ENCODE data around the gene CNNM3. TPM values are rescaled to one million over a fixed set of nuclear protein-coding genes. Genes with fewer than 3 reads are reported as not detected.
A peak's percentile ranks its signal among the peaks of the same experiment; 100 is the strongest.

The CNNM3 gene
- total RNA-seq (10 to 100 TPM; 40.0 to 41.1 TPM), polyA plus RNA-seq (10 to 100 TPM in 2 of 3 donors, 1 to 10 TPM in 1; 2.8 to 12.0 (median 11.4) TPM), total RNA-seq (16.6 to 48.7 (median 36.4) reads per million in 6 experiments)

DNA sequence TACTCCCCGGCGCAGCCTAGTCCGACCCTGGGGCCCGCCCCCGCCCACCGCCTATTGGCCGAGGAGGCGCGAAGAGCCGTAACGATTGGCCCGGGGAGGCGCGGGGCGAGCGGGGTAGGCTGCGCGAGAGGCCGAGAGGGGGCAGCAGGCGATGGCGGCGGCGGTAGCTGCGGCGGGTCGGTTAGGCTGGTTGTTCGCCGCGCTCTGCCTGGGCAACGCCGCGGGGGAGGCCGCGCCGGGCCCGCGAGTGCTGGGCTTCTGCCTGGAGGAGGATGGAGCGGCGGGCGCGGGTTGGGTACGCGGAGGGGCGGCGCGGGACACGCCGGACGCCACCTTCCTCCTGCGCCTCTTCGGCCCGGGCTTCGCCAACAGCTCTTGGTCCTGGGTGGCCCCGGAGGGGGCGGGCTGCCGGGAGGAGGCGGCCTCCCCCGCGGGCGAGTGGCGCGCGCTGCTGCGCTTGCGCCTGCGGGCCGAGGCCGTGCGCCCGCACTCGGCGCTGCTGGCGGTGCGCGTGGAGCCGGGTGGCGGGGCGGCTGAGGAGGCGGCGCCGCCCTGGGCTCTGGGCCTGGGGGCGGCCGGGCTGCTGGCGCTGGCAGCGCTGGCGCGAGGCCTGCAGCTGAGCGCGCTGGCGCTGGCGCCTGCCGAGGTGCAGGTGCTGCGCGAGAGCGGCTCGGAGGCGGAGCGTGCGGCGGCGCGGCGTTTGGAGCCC is at the start of gene CNNM3:
CNNM3 (plus strand) TSS at position 142 of the 709 bp plus-strand sequence; CDS start at position 152, 10 bp downstream.
- POLR2A ChIA-PET = interaction anchor here (0.7 to 4.8 kb wide), 17 partner anchors 10 to 297 kb away, joined by 3 to 32 read pairs (median 6); partner anchors contain the start of genes ANKRD36, ANKRD39, ARID5A and CNNM4
- H3K9me3 Mint-ChIP-seq = no peaks in the 10 kb centered on the region
- H3K4me1 Mint-ChIP-seq = peaks cover 36 to 58% (median 56%) of the 10 kb centered on the region in 4 donors
- peak within 1 kb of the TSS in 9 of 10 donors; percentile 78 to 94 (median 85) for H3K27ac Mint-ChIP-seq
- DNase-seq = peak; percentile 88 to 96 (median 94)
- H3K36me3 Mint-ChIP-seq = peaks cover 0 to 24% (median 0%) of the 10 kb centered on the region in 3 donors
- no peaks in the 10 kb centered on the region for H3K27me3 Mint-ChIP-seq
- peak; percentile 90 to 93 for ATAC-seq
- peak within 1 kb of the TSS; percentile 84 to 98 (median 89) for H3K4me3 Mint-ChIP-seq

DNA sequence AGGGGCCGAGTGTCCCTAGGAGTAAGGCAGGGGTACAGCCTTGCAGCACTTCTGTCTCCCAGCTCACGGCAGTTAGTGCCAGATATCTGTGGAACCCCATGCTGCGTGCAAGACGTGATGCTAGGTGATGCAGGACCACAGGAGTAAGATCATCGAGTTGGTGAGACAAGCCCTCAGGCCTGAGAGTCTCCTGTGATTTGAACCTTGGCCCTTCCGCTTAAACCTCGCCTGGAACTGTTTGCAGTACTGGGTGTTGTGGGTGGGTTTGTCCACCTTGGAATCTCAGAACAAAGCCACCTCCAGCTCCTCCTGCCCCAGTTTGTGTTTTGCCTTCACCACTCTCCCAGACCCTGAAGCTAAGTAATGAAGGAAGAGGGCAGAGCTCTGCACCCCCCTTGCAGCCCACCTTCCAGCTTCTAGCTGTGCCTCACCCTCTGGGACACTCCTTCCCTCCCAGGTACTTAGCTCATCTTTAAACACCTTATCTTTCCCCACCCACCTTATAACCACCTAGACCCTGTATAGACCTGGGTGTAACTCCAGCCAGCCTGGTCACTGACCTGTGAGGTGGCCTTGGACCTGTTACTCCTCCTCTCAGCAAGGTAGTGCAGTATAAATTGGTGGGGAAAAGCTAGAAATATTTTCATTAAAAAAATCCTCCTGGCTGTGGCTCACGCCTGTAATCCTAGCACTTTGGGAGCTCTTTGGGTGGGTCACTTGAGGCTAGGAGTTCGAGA is 48.8 kb upstream of the CNNM3 start:
- no peak for ATAC-seq
- no peaks in the 10 kb centered on the region for H3K27me3 Mint-ChIP-seq

DNA sequence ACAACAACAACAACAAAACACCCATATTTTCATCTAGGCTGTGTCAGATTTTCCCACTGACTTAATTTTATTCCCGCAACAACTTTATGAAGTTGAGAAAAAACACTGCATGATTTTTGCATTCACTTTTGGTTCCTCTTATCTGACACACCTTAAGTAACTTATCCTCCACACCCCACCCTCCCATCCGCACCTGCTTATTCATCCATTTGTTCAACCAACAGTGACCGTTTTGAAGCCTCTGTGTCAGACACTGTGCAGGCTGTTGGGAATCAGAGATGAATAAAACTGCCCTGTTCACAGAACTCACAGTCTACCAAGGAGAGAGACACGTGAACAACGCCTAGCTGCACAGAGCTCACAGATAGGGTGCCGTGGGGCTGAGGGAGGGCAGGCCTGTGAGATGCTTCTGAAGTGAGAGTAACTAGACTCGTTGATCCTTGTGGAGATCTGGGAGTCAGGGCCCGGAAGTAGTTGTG is 47.9 kb upstream of the CNNM3 start:
- DNase-seq (no peak), ATAC-seq (no peak)
- no peaks in the 10 kb centered on the region for H3K27me3 Mint-ChIP-seq
- no peaks in the 10 kb centered on the region for H3K9me3 Mint-ChIP-seq
- H3K4me3 Mint-ChIP-seq = no peak overlapping the region
- peaks cover 34 to 57% (median 54%) of the 10 kb centered on the region in 4 donors for H3K4me1 Mint-ChIP-seq
- peak overlapping the region in 1 of 10 donors; percentile 11 for H3K27ac Mint-ChIP-seq
- peaks cover 0 to 9% (median 0%) of the 10 kb centered on the region in 3 donors for H3K36me3 Mint-ChIP-seq
- POLR2A ChIA-PET = no interaction called here

More for the DNA sequence above, 48.8 kb upstream of the CNNM3 start:
- Mint-ChIP-seq H3K27ac (peak overlapping the region in 2 of 10 donors; percentile 18 to 37), H3K9me3 (no peaks in the 10 kb centered on the region), H3K36me3 (peaks cover 0 to 9% (median 0%) of the 10 kb centered on the region in 3 donors), H3K4me3 (no peak overlapping the region), H3K4me1 (peaks cover 34 to 57% (median 55%) of the 10 kb centered on the region in 4 donors)
- POLR2A ChIA-PET = interaction anchor here (0.6 to 1.3 kb wide), 2 partner anchors 9 to 13 kb away, joined by 3 to 4 read pairs; no protein-coding TSS in a partner anchor
- no peak for DNase-seq

DNA sequence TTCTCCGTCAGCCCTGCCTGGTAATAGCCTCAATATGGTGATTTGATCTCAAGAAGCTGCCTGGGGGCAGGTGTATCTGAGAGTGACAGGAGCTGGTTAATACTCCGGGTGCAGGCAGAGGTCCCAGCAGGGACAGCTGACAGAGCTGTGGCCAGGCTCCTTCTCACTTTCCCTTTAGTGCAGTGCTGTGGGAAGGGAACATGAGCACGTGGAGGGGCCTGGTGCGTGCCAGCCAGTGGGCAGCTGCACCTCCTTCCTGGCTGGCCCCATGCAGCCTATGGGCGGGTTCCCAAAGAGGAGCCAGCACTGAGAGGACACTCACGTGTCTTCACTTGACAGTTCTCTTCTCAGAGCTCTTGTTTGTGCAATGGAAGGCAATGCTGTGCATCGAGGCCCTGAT is 46.3 kb upstream of the CNNM3 start:
- H3K4me1 Mint-ChIP-seq = peaks cover 26 to 51% (median 44%) of the 10 kb centered on the region in 4 donors
- no peaks in the 10 kb centered on the region for H3K9me3 Mint-ChIP-seq
- H3K27ac Mint-ChIP-seq = no peak overlapping the region
- POLR2A ChIA-PET = interaction anchor here (0.7 kb wide), 1 partner anchor 9 kb away, joined by 3 read pairs; no protein-coding TSS in a partner anchor
- ATAC-seq (no peak), DNase-seq (no peak)
- no peak overlapping the region for H3K4me3 Mint-ChIP-seq
- no peaks in the 10 kb centered on the region for H3K27me3 Mint-ChIP-seq
- H3K36me3 Mint-ChIP-seq = peaks cover 0 to 9% (median 0%) of the 10 kb centered on the region in 3 donors

DNA sequence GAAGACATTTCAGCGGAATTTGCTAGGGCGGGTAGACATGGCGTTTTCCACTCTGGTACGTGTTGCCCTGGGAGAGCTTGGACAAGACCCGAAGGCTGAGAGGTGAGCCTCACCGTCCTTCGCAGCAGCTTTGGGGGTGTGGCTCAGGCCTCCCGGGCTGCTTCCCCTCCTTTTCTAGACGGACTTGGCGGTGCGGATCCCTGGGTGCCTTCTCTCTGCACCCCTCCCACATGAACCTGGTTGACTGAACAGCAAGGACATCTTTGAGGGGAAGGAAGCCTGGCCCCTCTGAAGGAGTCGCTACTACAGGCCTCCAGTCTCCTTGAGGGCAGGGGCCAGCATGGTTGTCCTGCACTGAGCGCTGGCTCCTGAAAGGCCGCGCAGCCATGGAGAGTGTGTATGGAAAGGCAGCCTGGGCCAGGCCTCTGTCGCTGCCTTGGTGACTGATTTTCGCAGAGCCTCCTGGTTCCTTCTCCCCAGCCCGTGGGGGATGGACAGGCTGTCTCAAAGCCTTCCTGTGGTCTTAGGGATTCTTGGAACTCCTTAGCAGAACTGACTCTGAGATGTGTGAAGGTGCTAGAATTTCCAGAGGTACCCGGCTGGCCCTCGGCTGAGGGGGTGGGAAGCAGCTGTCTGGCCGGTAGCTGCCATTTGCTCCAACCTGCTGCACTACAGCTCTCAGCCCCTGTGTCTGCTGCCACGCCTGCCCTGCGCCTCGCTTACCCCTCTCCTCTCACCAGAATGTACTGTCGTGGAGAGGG is 45.4 kb upstream of the CNNM3 start:
- ATAC-seq (no peak), DNase-seq (no peak)
- H3K36me3 Mint-ChIP-seq = peaks cover 0 to 9% (median 0%) of the 10 kb centered on the region in 3 donors
- no peaks in the 10 kb centered on the region for H3K27me3 Mint-ChIP-seq
- H3K4me3 Mint-ChIP-seq = no peak overlapping the region
- H3K4me1 Mint-ChIP-seq = peaks cover 26 to 55% (median 45%) of the 10 kb centered on the region in 4 donors
- POLR2A ChIA-PET = no interaction called here
- H3K9me3 Mint-ChIP-seq = no peaks in the 10 kb centered on the region
- H3K27ac Mint-ChIP-seq = peak overlapping the region in 1 of 10 donors; percentile 33

DNA sequence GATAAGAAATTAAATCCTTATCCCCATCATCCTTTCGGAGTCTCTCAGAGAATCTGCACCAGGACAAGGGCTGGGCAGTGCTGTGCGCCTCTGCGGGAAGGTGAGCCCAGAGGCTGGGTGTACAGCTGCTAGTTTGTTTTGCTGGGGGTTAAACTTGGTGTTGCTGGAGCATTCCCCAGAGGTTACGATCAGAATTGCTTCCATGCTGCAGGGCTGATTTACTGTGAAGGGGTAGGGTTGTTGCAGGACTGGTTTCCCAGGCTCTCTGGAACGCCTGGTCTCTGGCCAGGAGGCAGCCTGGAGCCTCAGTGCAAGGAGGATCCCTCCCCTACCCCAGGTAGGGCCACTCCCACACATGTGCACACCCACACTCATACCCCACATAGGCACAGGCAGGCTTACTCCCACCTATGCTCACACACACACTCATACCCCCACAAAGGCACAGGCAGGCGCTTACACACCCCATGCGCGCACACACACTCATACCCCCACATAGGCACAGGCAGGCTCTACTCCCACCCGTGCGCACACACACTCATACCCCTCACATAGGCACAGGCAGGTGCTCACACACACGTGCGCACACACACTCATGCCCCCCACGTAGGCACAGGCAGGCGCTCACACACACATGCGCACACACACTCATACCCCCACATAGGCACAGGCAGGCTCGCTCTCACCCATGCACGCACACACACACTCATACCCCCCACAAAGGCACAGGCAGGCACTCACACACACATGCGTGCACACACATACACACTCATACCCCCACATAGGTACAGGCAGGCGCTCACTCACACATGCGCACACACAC is 44.1 kb upstream of the CNNM3 start:
- Mint-ChIP-seq H3K27me3 (no peaks in the 10 kb centered on the region), H3K36me3 (peaks cover 0 to 6% (median 0%) of the 10 kb centered on the region in 3 donors), H3K9me3 (no peaks in the 10 kb centered on the region), H3K27ac (peak overlapping the region in 7 of 10 donors; percentile 4 to 94 (median 57)), H3K4me1 (peaks cover 20 to 48% (median 35%) of the 10 kb centered on the region in 4 donors), H3K4me3 (peak overlapping the region in 5 of 10 donors; percentile 16 to 45 (median 22))
- DNase-seq (no peak), ATAC-seq (no peak)
- POLR2A ChIA-PET = no interaction called here

DNA sequence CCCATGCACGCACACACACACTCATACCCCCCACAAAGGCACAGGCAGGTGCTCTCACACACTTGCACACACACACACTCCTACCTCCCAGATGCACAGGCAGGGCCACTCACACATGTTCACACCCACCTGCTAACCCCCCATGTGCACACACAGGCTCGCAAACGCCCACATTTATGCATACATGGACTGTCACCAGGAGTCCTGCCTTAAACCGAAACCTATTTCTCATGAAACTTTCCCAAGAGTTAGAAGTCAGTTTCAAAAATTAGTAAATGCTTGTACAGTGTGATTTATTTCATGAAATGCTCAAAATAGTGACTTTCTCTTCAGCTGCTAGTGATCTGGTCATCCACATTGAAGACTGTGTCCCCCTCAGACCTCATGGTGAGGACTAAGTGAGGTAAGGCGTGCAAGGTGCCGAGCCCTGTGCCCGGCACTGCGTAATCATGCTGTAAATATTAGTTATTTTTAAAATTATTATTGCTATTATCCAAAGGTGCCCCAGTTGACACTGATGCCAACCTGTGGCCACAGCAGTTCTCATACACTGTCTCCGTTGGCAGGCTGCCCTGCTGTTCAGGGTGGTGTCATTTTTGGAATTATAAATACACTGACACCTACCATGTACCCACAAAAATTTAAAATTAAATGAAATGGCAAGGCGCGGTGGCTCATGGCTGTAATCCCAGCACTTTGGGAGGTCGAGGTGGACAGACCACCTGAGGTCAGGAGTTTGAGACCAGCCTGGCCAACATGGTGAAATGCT is 43.0 kb upstream of the CNNM3 start:
- Mint-ChIP-seq H3K27ac (peak overlapping the region; percentile 57 to 95 (median 81)), H3K27me3 (no peaks in the 10 kb centered on the region), H3K4me3 (peak overlapping the region; percentile 19 to 90 (median 53)), H3K9me3 (no peaks in the 10 kb centered on the region), H3K36me3 (peaks cover 0 to 6% (median 0%) of the 10 kb centered on the region in 3 donors), H3K4me1 (peaks cover 16 to 37% (median 28%) of the 10 kb centered on the region in 4 donors)
- ATAC-seq (no peak), DNase-seq (peak in 1 of 10 donors; percentile 21)
- POLR2A ChIA-PET = interaction anchor here (0.7 to 2.2 kb wide), 3 partner anchors 8 to 85 kb away, joined by 3 to 14 read pairs (median 3); partner anchors contain the start of gene ANKRD39

DNA sequence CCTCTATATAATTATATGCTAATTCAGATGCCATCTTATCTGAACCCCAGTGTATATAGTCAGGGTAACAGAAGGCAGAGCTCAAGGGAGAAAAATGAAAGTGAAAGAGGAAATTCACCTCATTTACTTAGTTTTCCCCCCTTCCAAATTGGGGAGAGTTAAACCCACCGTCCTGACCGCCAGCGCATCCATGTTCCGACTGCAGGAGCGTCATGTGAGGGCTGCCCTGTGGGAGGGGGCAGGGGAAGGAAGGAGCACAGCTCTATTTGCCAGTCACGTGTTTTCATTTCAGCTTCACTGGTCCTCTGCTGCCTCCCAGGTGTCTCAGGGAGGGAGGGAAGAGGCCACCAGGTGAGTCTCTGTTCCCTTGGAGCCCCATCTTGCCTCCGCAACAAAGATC is 42.1 kb upstream of the CNNM3 start:
- Mint-ChIP-seq H3K27ac (peak overlapping the region; percentile 90 to 98 (median 94)), H3K27me3 (no peaks in the 10 kb centered on the region), H3K9me3 (no peaks in the 10 kb centered on the region), H3K4me1 (peaks cover 13 to 31% (median 21%) of the 10 kb centered on the region in 4 donors), H3K36me3 (peaks cover 0 to 6% (median 0%) of the 10 kb centered on the region in 3 donors), H3K4me3 (peak overlapping the region; percentile 86 to 95 (median 91))
- POLR2A ChIA-PET = interaction anchor here (0.7 to 2.2 kb wide), 6 partner anchors 9 to 235 kb away, joined by 3 to 14 read pairs (median 6); partner anchors contain the start of genes ANKRD39 and CNNM3
- peak; percentile 85 to 88 for ATAC-seq
- DNase-seq = peak; percentile 25 to 74 (median 54)

DNA sequence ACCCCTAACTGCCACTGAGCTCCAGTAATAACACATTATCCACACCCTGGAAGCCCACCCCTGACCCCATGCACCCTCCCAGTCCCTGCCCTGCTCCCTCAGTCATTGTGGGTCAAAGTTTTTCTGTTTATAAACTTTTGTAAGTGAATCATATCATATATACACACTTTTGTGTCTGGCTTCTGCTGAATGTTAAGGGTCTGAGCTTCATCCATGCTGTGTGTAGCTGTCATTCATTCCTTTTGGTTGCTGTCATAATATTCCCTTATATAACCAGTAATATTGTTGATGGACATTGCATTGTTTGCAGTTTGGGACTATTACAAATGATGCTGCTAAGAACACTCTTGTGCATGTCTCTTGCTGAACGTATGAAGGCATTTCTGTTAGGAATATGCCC is 40.9 kb upstream of the CNNM3 start:
- ATAC-seq (no peak), DNase-seq (peak in 1 of 10 donors; percentile 43)
- POLR2A ChIA-PET = interaction anchor here (1.9 to 2.0 kb wide), 2 partner anchors 41 to 236 kb away, joined by 7 to 8 read pairs; partner anchors contain the start of gene CNNM3
- Mint-ChIP-seq H3K4me1 (peaks cover 13 to 31% (median 21%) of the 10 kb centered on the region in 4 donors), H3K27me3 (no peaks in the 10 kb centered on the region), H3K27ac (peak overlapping the region in 8 of 10 donors; percentile 33 to 95 (median 75)), H3K4me3 (peak overlapping the region in 8 of 10 donors; percentile 11 to 90 (median 42)), H3K9me3 (no peaks in the 10 kb centered on the region), H3K36me3 (peaks cover 0 to 7% (median 5%) of the 10 kb centered on the region in 3 donors)

DNA sequence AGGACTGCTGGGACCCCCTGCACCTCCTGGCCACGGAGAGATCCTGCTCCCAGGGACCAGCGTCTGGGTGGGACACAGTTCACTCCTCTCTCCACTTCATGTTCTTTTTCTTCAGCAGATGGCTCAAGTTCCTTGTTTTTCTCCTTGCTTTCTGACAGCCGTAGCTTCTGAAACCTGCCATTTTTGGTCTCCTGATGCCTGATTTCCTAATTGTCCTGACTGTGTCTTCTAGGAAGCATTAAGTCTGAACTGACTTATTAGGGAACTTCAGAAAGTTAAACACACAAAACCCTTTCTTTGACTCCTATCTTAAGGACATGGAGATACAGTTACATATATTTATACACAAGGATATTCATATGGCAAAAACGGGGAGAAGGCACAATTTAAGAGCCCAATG is 32.7 kb upstream of the CNNM3 start:
- Mint-ChIP-seq H3K36me3 (peaks cover 0 to 12% (median 7%) of the 10 kb centered on the region in 3 donors), H3K27me3 (no peaks in the 10 kb centered on the region), H3K27ac (no peak overlapping the region), H3K4me1 (peaks cover 0 to 3% (median 0%) of the 10 kb centered on the region in 4 donors), H3K4me3 (no peak overlapping the region), H3K9me3 (no peaks in the 10 kb centered on the region)
- ATAC-seq = no peak
- DNase-seq = no peak
- POLR2A ChIA-PET = no interaction called here

Data from naive thymus-derived CD8-positive, alpha-beta T cell (primary cell).